Measurements from ENCODE around the gene CTNND2.

- TF ChIP-seq EP300 (IDR thresholded peaks at IDR 0.05) (no peak), POLR2AphosphoS5 (IDR thresholded peaks at IDR 0.05) (no peak), POLR2A (IDR thresholded peaks at IDR 0.05) (no peak)
Measured at GRCh38 chr5:11346336-11346735, 557.9 kb downstream of the CTNND2 start.
